HEK293T (cell line): ENCODE measurements around the gene TNRC18.

Experiments used
- ARNT ChIP-seq: fragments of 450-650 bp; IDR thresholded peaks from 2 replicates; pipeline ENCODE4 v1.6.1; 2017; ENCODE audit warnings: mild to moderate bottlenecking
- BHLHE40 ChIP-seq: fragments of 450-650 bp; IDR thresholded peaks from 2 replicates; pipeline ENCODE4 v1.6.1; 2016; ENCODE audit warnings: mild to moderate bottlenecking, moderate library complexity, borderline replicate concordance
- CTBP1 ChIP-seq: fragments of 450-650 bp; IDR thresholded peaks from 2 replicates; pipeline ENCODE4 v1.6.1; 2016; ENCODE audit warnings: borderline replicate concordance
- FOXK2 ChIP-seq: fragments of 450-650 bp; IDR thresholded peaks from 2 replicates; pipeline ENCODE4 v1.6.1; 2016; ENCODE audit warnings: mild to moderate bottlenecking
- FOXM1 ChIP-seq: fragments of 450-650 bp; IDR thresholded peaks from 2 replicates; pipeline ENCODE4 v1.6.1; 2017; ENCODE audit warnings: mild to moderate bottlenecking, borderline replicate concordance
- HDGF ChIP-seq: fragments of 450-650 bp; IDR thresholded peaks from 2 replicates; pipeline ENCODE4 v1.6.1; 2017; ENCODE audit warnings: antibody characterized with exemption, borderline replicate concordance
- L3MBTL2 ChIP-seq: fragments of 450-650 bp; conservative IDR thresholded peaks from 2 replicates; pipeline ENCODE4 v1.6.1; 2016; ENCODE audit warnings: mild to moderate bottlenecking
- SP1 ChIP-seq: fragments of 450-650 bp; IDR thresholded peaks from 2 replicates; pipeline ENCODE4 v1.6.1; 2017

DNA sequence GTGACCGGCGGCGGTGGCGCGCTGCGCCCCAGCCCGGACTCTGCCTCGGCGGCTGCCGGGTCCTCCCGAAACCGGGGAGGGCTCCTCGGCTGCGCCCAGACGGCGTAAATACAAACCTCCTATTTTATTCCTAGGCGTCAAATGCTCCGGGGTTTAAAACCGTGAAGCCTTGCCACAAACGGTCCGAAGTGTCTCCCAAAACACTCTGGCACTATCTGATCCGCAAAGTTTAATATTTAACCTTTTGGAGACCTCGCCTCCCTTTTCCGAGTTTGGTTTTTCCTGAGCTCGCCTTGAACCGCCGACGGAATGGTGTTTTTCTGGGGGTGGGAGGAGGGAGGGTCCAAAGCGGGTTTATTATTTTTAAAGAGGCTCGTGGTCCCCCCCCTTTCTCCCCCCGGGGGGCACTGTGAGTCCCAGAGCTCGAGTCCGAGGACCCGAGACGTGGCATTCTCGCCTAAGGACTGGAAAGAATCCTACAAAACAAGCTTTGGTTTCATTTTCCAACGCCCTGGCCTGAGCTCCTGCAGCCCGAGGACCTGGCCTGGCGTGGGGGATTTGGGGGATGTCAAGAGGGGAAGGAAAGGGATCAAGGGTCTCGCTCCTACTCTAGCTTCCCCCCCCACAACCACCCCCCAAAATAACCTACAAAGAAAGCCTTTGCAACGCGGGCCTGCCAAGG lies 1.8 kb downstream of the TNRC18 start:
- peak; percentile 69 for TF ChIP-seq FOXM1
- TF ChIP-seq FOXK2, result no peak
- TF ChIP-seq CTBP1, result no peak
- no peak for TF ChIP-seq ARNT
- no peak for TF ChIP-seq BHLHE40
- no peak for TF ChIP-seq SP1
- no peak for TF ChIP-seq HDGF
- TF ChIP-seq L3MBTL2, result no peak
